Esophagus squamous epithelium (tissue), 4 donors: Measurements from ENCODE around the gene PGM2.

Experiments
- POLR2A ChIP-seq, 4 donors: fragments of 450-650 bp; IDR thresholded peaks; one replicate each; pipeline ENCODE4 v1.6.1; 2017; ENCODE audit warnings: antibody characterized with exemption in 4 of 4, mild to moderate bottlenecking in 4 of 4, moderate library complexity in 3 of 4
- TF ChIP-seq, protein P1 (sequence below), 6 experiments: fragments of 450-650 bp in 4 of 6; fragments of 200-600 bp in 2 of 6; sonication (generic) in 2 of 6; IDR thresholded peaks; one replicate each; pipeline ENCODE4 v1.5.1; 2016 to 2019; ENCODE audit warnings: antibody characterized with exemption in 6 of 6, mild to moderate bottlenecking in 4 of 6, moderate library complexity in 4 of 6

GRCh38 chr4:37792241-37792640 is 34.2 kb upstream of the PGM2 start:
- TF ChIP-seq, protein P1, sequence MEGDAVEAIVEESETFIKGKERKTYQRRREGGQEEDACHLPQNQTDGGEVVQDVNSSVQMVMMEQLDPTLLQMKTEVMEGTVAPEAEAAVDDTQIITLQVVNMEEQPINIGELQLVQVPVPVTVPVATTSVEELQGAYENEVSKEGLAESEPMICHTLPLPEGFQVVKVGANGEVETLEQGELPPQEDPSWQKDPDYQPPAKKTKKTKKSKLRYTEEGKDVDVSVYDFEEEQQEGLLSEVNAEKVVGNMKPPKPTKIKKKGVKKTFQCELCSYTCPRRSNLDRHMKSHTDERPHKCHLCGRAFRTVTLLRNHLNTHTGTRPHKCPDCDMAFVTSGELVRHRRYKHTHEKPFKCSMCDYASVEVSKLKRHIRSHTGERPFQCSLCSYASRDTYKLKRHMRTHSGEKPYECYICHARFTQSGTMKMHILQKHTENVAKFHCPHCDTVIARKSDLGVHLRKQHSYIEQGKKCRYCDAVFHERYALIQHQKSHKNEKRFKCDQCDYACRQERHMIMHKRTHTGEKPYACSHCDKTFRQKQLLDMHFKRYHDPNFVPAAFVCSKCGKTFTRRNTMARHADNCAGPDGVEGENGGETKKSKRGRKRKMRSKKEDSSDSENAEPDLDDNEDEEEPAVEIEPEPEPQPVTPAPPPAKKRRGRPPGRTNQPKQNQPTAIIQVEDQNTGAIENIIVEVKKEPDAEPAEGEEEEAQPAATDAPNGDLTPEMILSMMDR (IDR thresholded peaks at IDR 0.05): no peak
- no peak for TF ChIP-seq POLR2A (IDR thresholded peaks at IDR 0.05)
